Neural cell (in vitro differentiated cells): Measurements from ENCODE around the gene VAV2. TPM values are rescaled to one million over a fixed set of nuclear protein-coding genes. Genes with fewer than 3 reads are reported as not detected.
"Not testable (repeated sequence)": the region's sequence is repeated elsewhere in the genome, so short reads cannot be mapped to it uniquely, and the experiment has no call there.

Experiments used
- H2AFZ ChIP-seq: fragments of 200-600, 300-800 bp; sonication (generic), shearing (Covaris generic); 2 replicates; pipeline ENCODE4 v1.6.0; 2014; ENCODE audit warnings: low read depth, mild to moderate bottlenecking, antibody characterized with exemption, low read length, moderate library complexity
- H3F3A ChIP-seq: fragments of 200-600 bp; shearing (Covaris generic); 2 replicates; pipeline ENCODE4 v1.6.1; 2016; ENCODE audit warnings: mild to moderate bottlenecking, moderate library complexity, mixed read lengths, antibody characterized with exemption, low read length; ENCODE audit not compliant: insufficient read depth, poor library complexity, severe bottlenecking
- H3K27ac ChIP-seq: fragments of 200-600, 300-800 bp; sonication (generic), shearing (Covaris generic); 2 replicates; pipeline ENCODE4 v1.5.1; 2014; ENCODE audit warnings: mild to moderate bottlenecking, low read length, moderate library complexity
- H3K27me3 ChIP-seq: fragments of 300-800, 200-600 bp; sonication (generic), shearing (Covaris generic); 2 replicates; pipeline ENCODE4 v1.6.0; 2014; ENCODE audit warnings: mild to moderate bottlenecking, low read depth, low read length, moderate library complexity; ENCODE audit not compliant: insufficient read depth
- H3K36me3 ChIP-seq: fragments of 300-800, 200-600 bp; sonication (generic), shearing (Covaris generic); 2 replicates; pipeline ENCODE4 v1.5.1; 2014; ENCODE audit warnings: mild to moderate bottlenecking, antibody characterized with exemption, low read length, moderate library complexity; ENCODE audit not compliant: insufficient read depth
- H3K4me2 ChIP-seq: fragments of 300-800, 200-600 bp; sonication (generic), shearing (Covaris generic); 2 replicates; pipeline ENCODE4 v1.6.0; 2014; ENCODE audit warnings: mild to moderate bottlenecking, low read length
- H3K4me3 ChIP-seq: fragments of 300-800, 200-600 bp; sonication (generic), shearing (Covaris generic); 2 replicates; pipeline ENCODE4 v1.5.1; 2014; ENCODE audit warnings: mild to moderate bottlenecking, low read length, moderate library complexity
- H3K79me2 ChIP-seq: fragments of 200-600 bp; shearing (Covaris generic); replicated peaks from 2 replicates; pipeline ENCODE4 v1.6.0; 2014; ENCODE audit warnings: mild to moderate bottlenecking, low read length, moderate library complexity; ENCODE audit not compliant: insufficient read depth
- H3K9ac ChIP-seq: fragments of 300-800, 200-600 bp; sonication (generic), shearing (Covaris generic); 2 replicates; pipeline ENCODE4 v1.6.1; 2016; ENCODE audit warnings: mild to moderate bottlenecking, low read length, mixed read lengths
- H3K9me2 ChIP-seq: fragments of 200-600 bp; shearing (Covaris generic); 2 replicates; pipeline ENCODE4 v1.6.1; 2016; ENCODE audit warnings: mild to moderate bottlenecking, low read length, mixed read lengths; ENCODE audit not compliant: insufficient read depth
- H3K9me3 ChIP-seq: fragments of 200-600, 300-800 bp; sonication (generic), shearing (Covaris generic); 2 replicates; pipeline ENCODE4 v1.6.1; 2016; ENCODE audit warnings: mild to moderate bottlenecking, mixed run types, low read length, moderate library complexity, mixed read lengths
- H4K20me1 ChIP-seq: fragments of 200-600 bp; shearing (Covaris generic); 2 replicates; pipeline ENCODE4 v1.6.1; 2016; ENCODE audit warnings: mild to moderate bottlenecking, mixed run types; ENCODE audit not compliant: insufficient read depth
- CTCF ChIP-seq: fragments of 450-650 bp; IDR thresholded peaks from 2 replicates; pipeline ENCODE4 v1.5.1; 2014; ENCODE audit warnings: antibody characterized with exemption, mild to moderate bottlenecking, moderate library complexity; ENCODE audit not compliant: poor library complexity, severe bottlenecking
- EP300 ChIP-seq: fragments of 450-650 bp; conservative IDR thresholded peaks from 2 replicates; pipeline ENCODE4 v1.6.1; 2014; ENCODE audit warnings: antibody characterized with exemption, mild to moderate bottlenecking, moderate library complexity; ENCODE audit not compliant: poor library complexity, severe bottlenecking
- EZH2 ChIP-seq: fragments of 200-600, 300-800 bp; shearing (Covaris generic), sonication (generic); IDR thresholded peaks from 2 replicates; pipeline ENCODE4 v1.6.1; 2014; ENCODE audit warnings: antibody characterized with exemption, low read length, borderline replicate concordance, mild to moderate bottlenecking; ENCODE audit not compliant: insufficient read depth, poor library complexity, severe bottlenecking
- MXI1 ChIP-seq: fragments of 450-650 bp; conservative IDR thresholded peaks from 2 replicates; pipeline ENCODE4 v1.6.1; 2014; ENCODE audit warnings: antibody characterized with exemption, mild to moderate bottlenecking; ENCODE audit not compliant: poor library complexity, severe bottlenecking
- POLR2AphosphoS5 ChIP-seq: IDR thresholded peaks from 2 replicates; pipeline ENCODE4 v1.6.1; 2012
- RAD21 ChIP-seq: fragments of 450-650 bp; conservative IDR thresholded peaks from 2 replicates; pipeline ENCODE4 v1.6.1; 2014; ENCODE audit warnings: antibody characterized with exemption, mild to moderate bottlenecking, moderate library complexity
- SMC3 ChIP-seq: fragments of 450-650 bp; conservative IDR thresholded peaks from 2 replicates; pipeline ENCODE4 v1.6.1; 2014; ENCODE audit warnings: antibody characterized with exemption, mild to moderate bottlenecking, moderate library complexity; ENCODE audit not compliant: poor library complexity
- TAF1 ChIP-seq: IDR thresholded peaks from 2 replicates; pipeline ENCODE4 v1.6.1; 2012; ENCODE audit warnings: low read depth
- polyA plus RNA-seq: library from polyadenylated mRNA; depleted of rRNA; stranded (reverse); fragments of >200 nt; gene quantifications from 2 replicates; pipeline ENCODE4 v1.2.3, GENCODE V29; 2014
- TF ChIP-seq, protein P1 (sequence below): IDR thresholded peaks from 2 replicates; pipeline ENCODE4 v1.6.1; 2012; ENCODE audit warnings: borderline replicate concordance

Gene VAV2
- polyA plus RNA-seq, 1 donor from 2014 or later = 35.2 TPM

DNA sequence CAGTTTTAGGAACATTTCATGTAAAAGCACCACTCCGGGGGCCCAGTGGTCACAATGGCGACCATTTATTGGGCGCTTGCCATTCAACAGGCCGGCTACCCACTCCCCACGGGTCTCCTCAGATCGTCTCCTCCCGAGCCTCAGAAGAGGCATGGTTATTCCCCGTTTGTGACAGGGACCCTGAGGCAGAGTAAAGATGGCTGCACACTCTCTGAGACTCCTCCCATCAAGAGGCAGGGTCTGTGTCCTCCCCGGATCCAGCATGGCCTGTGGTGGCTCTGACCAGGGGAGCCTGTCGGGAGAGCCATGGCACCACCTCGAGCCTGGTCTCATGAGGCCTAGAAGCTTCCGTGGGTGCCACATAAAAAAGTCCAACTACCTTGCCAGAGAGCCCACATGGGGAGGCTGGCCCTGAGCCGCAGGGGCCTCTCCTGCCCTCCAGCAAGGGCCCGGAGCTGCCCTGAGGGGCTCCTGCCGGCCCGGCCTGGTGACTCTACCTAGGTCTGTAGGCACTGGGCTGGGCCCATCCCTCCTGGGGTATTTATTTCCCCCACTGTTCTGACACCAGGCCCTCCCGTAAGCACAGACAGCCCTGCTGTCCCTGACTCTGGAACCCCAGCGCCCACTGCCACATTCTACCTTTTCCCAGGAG is 90.8 kb downstream of the VAV2 start:
- Histone ChIP-seq H2AFZ (no peak overlapping the region), H3K27ac (no peak overlapping the region), H3K9ac (no peak overlapping the region), H4K20me1 (no peaks in the 10 kb centered on the region), H3F3A (no peaks in the 10 kb centered on the region), H3K36me3 (no peaks in the 10 kb centered on the region), H3K4me2 (no peak overlapping the region), H3K9me3 (no peaks in the 10 kb centered on the region), H3K4me3 (no peak overlapping the region), H3K27me3 (no peaks in the 10 kb centered on the region), H3K79me2 (peaks cover 4% of the 10 kb centered on the region), H3K9me2 (no peaks in the 10 kb centered on the region)
- TF ChIP-seq RAD21 (no peak), POLR2AphosphoS5 (no peak), TAF1 (no peak), EZH2 (no peak), SMC3 (no peak)
- TF ChIP-seq, protein P1, sequence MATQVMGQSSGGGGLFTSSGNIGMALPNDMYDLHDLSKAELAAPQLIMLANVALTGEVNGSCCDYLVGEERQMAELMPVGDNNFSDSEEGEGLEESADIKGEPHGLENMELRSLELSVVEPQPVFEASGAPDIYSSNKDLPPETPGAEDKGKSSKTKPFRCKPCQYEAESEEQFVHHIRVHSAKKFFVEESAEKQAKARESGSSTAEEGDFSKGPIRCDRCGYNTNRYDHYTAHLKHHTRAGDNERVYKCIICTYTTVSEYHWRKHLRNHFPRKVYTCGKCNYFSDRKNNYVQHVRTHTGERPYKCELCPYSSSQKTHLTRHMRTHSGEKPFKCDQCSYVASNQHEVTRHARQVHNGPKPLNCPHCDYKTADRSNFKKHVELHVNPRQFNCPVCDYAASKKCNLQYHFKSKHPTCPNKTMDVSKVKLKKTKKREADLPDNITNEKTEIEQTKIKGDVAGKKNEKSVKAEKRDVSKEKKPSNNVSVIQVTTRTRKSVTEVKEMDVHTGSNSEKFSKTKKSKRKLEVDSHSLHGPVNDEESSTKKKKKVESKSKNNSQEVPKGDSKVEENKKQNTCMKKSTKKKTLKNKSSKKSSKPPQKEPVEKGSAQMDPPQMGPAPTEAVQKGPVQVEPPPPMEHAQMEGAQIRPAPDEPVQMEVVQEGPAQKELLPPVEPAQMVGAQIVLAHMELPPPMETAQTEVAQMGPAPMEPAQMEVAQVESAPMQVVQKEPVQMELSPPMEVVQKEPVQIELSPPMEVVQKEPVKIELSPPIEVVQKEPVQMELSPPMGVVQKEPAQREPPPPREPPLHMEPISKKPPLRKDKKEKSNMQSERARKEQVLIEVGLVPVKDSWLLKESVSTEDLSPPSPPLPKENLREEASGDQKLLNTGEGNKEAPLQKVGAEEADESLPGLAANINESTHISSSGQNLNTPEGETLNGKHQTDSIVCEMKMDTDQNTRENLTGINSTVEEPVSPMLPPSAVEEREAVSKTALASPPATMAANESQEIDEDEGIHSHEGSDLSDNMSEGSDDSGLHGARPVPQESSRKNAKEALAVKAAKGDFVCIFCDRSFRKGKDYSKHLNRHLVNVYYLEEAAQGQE = no peak

DNA sequence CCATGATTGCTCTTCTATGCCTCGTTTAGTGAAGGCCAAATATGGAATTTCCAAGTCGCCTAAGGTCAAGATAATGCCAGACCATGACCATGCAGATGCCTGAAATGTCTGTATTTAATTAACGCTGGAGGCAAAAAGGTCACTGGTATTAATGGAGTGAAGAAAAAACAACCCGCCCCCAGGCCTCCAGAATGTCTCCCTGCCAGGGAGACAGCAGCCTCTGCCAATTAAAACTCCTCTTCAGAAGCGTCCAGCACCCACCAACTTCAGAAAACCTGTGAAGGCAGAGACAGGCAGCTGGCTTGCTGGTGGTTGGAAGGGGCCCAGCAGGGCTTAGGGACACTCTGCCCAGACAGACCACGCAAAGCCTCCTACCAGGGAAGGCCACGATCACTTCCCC is 94.4 kb downstream of the VAV2 start:
- Histone ChIP-seq H3K27me3 (no peaks in the 10 kb centered on the region), H3K9ac (no peak overlapping the region), H3K9me2 (no peaks in the 10 kb centered on the region), H3F3A (no peaks in the 10 kb centered on the region), H3K27ac (no peak overlapping the region), H3K36me3 (no peaks in the 10 kb centered on the region), H2AFZ (no peak overlapping the region), H3K4me3 (no peak overlapping the region), H3K4me2 (no peak overlapping the region), H4K20me1 (no peaks in the 10 kb centered on the region), H3K79me2 (peaks cover 4% of the 10 kb centered on the region), H3K9me3 (no peaks in the 10 kb centered on the region)
- TF ChIP-seq TAF1 (no peak), CTCF (no peak), POLR2AphosphoS5 (no peak), MXI1 (no peak), EP300 (no peak), EZH2 (no peak), SMC3 (no peak), RAD21 (no peak)
- TF ChIP-seq, protein P1 = no peak

DNA sequence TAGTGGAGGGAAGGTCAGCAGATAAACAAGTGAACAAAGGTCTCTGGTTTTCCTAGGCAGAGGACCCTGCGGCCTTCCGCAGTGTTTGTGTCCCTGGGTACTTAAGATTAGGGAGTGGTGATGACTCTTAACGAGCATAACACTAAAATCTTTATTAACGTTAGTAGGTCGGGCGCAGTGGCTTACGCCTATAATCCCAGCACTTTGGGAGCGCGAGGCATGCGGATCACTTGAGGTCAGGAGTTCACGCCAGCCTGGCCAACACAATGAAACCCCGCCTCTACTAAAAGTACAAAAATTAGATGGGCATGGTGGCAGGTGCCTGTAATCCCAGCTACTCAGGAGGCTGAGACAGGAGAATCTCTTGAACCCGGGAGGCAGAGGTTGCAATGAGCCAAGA is 96.1 kb downstream of the VAV2 start:
- not testable (repeated sequence) for H3K79me2 ChIP-seq

More for the DNA sequence above, 96.1 kb downstream of the VAV2 start:
- H3K9me2 ChIP-seq, H3K4me2 ChIP-seq, H3K36me3 ChIP-seq, H2AFZ ChIP-seq, H3K9ac ChIP-seq, H3K27ac ChIP-seq, H3K4me3 ChIP-seq, H3F3A ChIP-seq, H4K20me1 ChIP-seq, H3K9me3 ChIP-seq, H3K27me3 ChIP-seq: not testable (repeated sequence)
